Measurements from ENCODE around the gene LMBR1. TPM values are rescaled to one million over a fixed set of nuclear protein-coding genes. Genes with fewer than 3 reads are reported as not detected.

LMBR1 gene
- total RNA-seq, 2 experiments from 2014 or later = 114 to 136 TPM

- CTCF ChIA-PET (ENCODE audit: unreplicated experiment) = no interaction called here
- H2AFZ ChIP-seq (ENCODE audit: low read length) = no peak overlapping the region
- BruUV-seq (replicated peaks) = no TSS peak
- H4K20me1 ChIP-seq (ENCODE audit: insufficient read depth, low read length) = no peaks in the 10 kb centered on the region
- H3K36me3 ChIP-seq (ENCODE audit: insufficient read depth, low read length) = peaks cover 92% of the 10 kb centered on the region
- no peak for DNase-seq (ENCODE audit: low spot score)
- no peak for TF ChIP-seq EZH2phosphoT487 (IDR thresholded peaks at IDR 0.05; ENCODE audit: borderline replicate concordance, low read depth, low read length)
- TF ChIP-seq, protein P1, sequence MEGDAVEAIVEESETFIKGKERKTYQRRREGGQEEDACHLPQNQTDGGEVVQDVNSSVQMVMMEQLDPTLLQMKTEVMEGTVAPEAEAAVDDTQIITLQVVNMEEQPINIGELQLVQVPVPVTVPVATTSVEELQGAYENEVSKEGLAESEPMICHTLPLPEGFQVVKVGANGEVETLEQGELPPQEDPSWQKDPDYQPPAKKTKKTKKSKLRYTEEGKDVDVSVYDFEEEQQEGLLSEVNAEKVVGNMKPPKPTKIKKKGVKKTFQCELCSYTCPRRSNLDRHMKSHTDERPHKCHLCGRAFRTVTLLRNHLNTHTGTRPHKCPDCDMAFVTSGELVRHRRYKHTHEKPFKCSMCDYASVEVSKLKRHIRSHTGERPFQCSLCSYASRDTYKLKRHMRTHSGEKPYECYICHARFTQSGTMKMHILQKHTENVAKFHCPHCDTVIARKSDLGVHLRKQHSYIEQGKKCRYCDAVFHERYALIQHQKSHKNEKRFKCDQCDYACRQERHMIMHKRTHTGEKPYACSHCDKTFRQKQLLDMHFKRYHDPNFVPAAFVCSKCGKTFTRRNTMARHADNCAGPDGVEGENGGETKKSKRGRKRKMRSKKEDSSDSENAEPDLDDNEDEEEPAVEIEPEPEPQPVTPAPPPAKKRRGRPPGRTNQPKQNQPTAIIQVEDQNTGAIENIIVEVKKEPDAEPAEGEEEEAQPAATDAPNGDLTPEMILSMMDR (conservative IDR thresholded peaks at IDR 0.05; ENCODE audit: low read length) = no peak
- H3K9me2 ChIP-seq (ENCODE audit: insufficient read depth, low read length) = no peaks in the 10 kb centered on the region
- POLR2A ChIA-PET = no interaction called here
- H3K9me3 ChIP-seq (ENCODE audit: low read length) = peaks cover 72% of the 10 kb centered on the region
- no peaks in the 10 kb centered on the region for H3K4me1 ChIP-seq (ENCODE audit: insufficient read depth, low read length, poor library complexity, severe bottlenecking)
- H3K4me2 ChIP-seq (ENCODE audit: low read length) = no peak overlapping the region
- no peak overlapping the region for H3K27ac ChIP-seq (ENCODE audit: low read depth, low read length, poor library complexity, severe bottlenecking)
- H3K4me3 ChIP-seq (ENCODE audit: low read depth, low read length, poor library complexity, severe bottlenecking) = no peak overlapping the region
- H3K79me2 ChIP-seq (ENCODE audit: insufficient read depth, low read depth, low read length) = peaks cover 64% of the 10 kb centered on the region
- intact Hi-C loops (cut with micrococcal nuclease; ENCODE audit: unreplicated experiment) = no loop called here
Measured at GRCh38 chr7:156858523-156858922, 34.5 kb downstream of the LMBR1 start.

DNA sequence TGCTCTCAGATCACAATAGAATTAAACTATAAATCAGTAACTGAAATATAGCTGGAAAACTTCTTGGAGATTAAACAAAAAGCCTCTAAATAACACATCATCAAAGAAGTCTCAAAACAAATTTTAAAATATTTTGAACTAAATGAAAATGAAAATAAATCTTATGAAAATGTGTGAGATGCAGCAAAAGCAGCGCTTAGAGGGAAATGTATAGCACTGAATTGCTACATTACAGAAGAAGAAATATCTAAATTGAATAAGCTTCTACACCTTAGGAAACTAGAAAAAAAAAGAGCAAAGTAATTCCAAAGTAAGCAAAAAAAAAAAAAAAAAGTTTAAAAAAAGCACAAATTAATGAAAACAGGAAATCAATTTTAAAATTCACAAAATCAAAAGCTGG is 35.2 kb downstream of the LMBR1 start:
- Histone ChIP-seq H3K4me2 (ENCODE audit: low read length) (no peak overlapping the region), H3K4me1 (ENCODE audit: insufficient read depth, low read length, poor library complexity, severe bottlenecking) (no peaks in the 10 kb centered on the region), H3K9me3 (ENCODE audit: low read length) (peaks cover 71% of the 10 kb centered on the region), H2AFZ (ENCODE audit: low read length) (no peak overlapping the region), H3K9me2 (ENCODE audit: insufficient read depth, low read length) (no peaks in the 10 kb centered on the region), H4K20me1 (ENCODE audit: insufficient read depth, low read length) (no peaks in the 10 kb centered on the region), H3K27ac (ENCODE audit: low read depth, low read length, poor library complexity, severe bottlenecking) (no peak overlapping the region), H3K36me3 (ENCODE audit: insufficient read depth, low read length) (peaks cover 86% of the 10 kb centered on the region), H3K79me2 (ENCODE audit: insufficient read depth, low read depth, low read length) (peaks cover 68% of the 10 kb centered on the region), H3K4me3 (ENCODE audit: low read depth, low read length, poor library complexity, severe bottlenecking) (no peak overlapping the region)
- POLR2A ChIA-PET = no interaction called here
- CTCF ChIA-PET (ENCODE audit: unreplicated experiment) = no interaction called here
- DNase-seq (ENCODE audit: low spot score) = no peak
- intact Hi-C loops (cut with micrococcal nuclease; ENCODE audit: unreplicated experiment) = no loop called here
- TF ChIP-seq, protein P1 (conservative IDR thresholded peaks at IDR 0.05; ENCODE audit: low read length) = no peak
- TF ChIP-seq EZH2phosphoT487 (IDR thresholded peaks at IDR 0.05; ENCODE audit: borderline replicate concordance, low read depth, low read length) = no peak
- no TSS peak for BruUV-seq (replicated peaks)

DNA sequence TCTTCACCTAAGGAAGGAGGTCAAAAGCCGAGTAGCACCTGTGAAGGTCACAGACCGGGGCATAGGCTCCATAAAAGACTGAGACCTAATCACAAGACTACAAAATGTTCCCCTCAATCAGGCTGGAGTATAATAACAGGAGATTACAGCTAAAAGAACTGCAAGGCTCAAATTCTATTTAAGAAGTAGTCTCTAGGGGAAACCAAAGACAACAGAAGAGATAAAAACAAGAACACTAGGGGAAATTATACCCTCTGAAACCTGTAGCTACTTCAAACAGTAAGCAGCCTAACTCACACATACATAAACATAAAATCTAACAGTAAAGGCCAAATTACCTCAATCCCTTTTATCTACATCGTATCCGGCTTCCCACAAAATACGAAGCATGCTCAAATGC is 38.3 kb downstream of the LMBR1 start:
- Histone ChIP-seq H3K4me1 (ENCODE audit: insufficient read depth, low read length, poor library complexity, severe bottlenecking) (no peaks in the 10 kb centered on the region), H2AFZ (ENCODE audit: low read length) (no peak overlapping the region), H4K20me1 (ENCODE audit: insufficient read depth, low read length) (peaks cover 3% of the 10 kb centered on the region; the same call in 1 of the 2 replicates), H3K79me2 (ENCODE audit: insufficient read depth, low read depth, low read length) (peaks cover 87% of the 10 kb centered on the region), H3K4me2 (ENCODE audit: low read length) (no peak overlapping the region), H3K9me3 (ENCODE audit: low read length) (peaks cover 49% of the 10 kb centered on the region), H3K4me3 (ENCODE audit: low read depth, low read length, poor library complexity, severe bottlenecking) (no peak overlapping the region), H3K27ac (ENCODE audit: low read depth, low read length, poor library complexity, severe bottlenecking) (no peak overlapping the region), H3K36me3 (ENCODE audit: insufficient read depth, low read length) (peaks cover 78% of the 10 kb centered on the region), H3K9me2 (ENCODE audit: insufficient read depth, low read length) (no peaks in the 10 kb centered on the region)
- BruUV-seq (replicated peaks) = no TSS peak
- DNase-seq (ENCODE audit: low spot score) = no peak
- ChIA-PET CTCF (ENCODE audit: unreplicated experiment) (no interaction called here), POLR2A (interaction anchor here (0.7 to 1.7 kb wide), 4 partner anchors 11 to 69 kb away, joined by 3 to 5 read pairs (median 4); no protein-coding TSS in a partner anchor)
- TF ChIP-seq, protein P1 (conservative IDR thresholded peaks at IDR 0.05; ENCODE audit: low read length) = no peak
- TF ChIP-seq EZH2phosphoT487 (IDR thresholded peaks at IDR 0.05; ENCODE audit: borderline replicate concordance, low read depth, low read length) = no peak
- intact Hi-C loops (cut with micrococcal nuclease; ENCODE audit: unreplicated experiment) = no loop called here
